Breast epithelium (tissue), 4 donors: ENCODE measurements around the gene ZC2HC1B. TPM values are rescaled to one million over a fixed set of nuclear protein-coding genes. Genes with fewer than 3 reads are reported as not detected.

ENCODE experiments used
- DNase-seq, 2 donors: peaks; one replicate each; pipeline ENCODE4 v3.0.0-alpha.2; 2019; ENCODE audit warnings: low spot score in 2 of 2
- H3K27ac ChIP-seq, 2 donors: fragments of 200-600 bp; sonication (generic) in 1 of 2; one replicate each; pipeline ENCODE4 v1.5.1; 2016 to 2019; ENCODE audit warnings: mild to moderate bottlenecking in 1 of 2
- H3K27me3 ChIP-seq, 2 donors: fragments of 200-600 bp; sonication (generic) in 1 of 2; one replicate each; pipeline versions ENCODE4 v1.5.1 to v1.6.0; 2017 to 2019; ENCODE audit warnings: control low read depth in 1 of 2, mild to moderate bottlenecking in 1 of 2
- H3K36me3 ChIP-seq: fragments of 200-600 bp; one replicate; pipeline ENCODE4 v1.5.1; 2019
- H3K4me1 ChIP-seq, 2 donors: fragments of 200-600 bp; sonication (generic); one replicate each; pipeline ENCODE4 v1.5.1; 2016 to 2019; ENCODE audit warnings: control low read depth in 1 of 2
- H3K4me3 ChIP-seq, 3 donors: fragments of 200-600 bp; sonication (generic); 1 replicate in 2 of 3; 2 replicates in 1 of 3; pipeline ENCODE4 v1.5.1; 2016 to 2019; ENCODE audit warnings: mild to moderate bottlenecking in 3 of 3, moderate library complexity in 2 of 3
- H3K9me3 ChIP-seq, 2 donors: fragments of 200-600 bp; sonication (generic) in 1 of 2; one replicate each; pipeline ENCODE4 v1.5.1; 2016 to 2019; ENCODE audit warnings: control low read depth in 1 of 2
- CTCF ChIP-seq, 3 donors: fragments of 450-650 bp; IDR thresholded peaks; one replicate each; pipeline ENCODE4 v1.5.1; 2016 to 2017; ENCODE audit warnings: antibody characterized with exemption in 3 of 3, mild to moderate bottlenecking in 3 of 3, moderate library complexity in 3 of 3
- POLR2A ChIP-seq: fragments of 450-650 bp; IDR thresholded peaks from one replicate; pipeline ENCODE4 v1.6.1; 2016; ENCODE audit warnings: antibody characterized with exemption, mild to moderate bottlenecking, moderate library complexity
- POLR2AphosphoS5 ChIP-seq, 3 donors: sonication (generic); formaldehyde crosslinking; IDR thresholded peaks; one replicate each; pipeline ENCODE4 v1.6.1; 2017; ENCODE audit warnings: antibody characterized with exemption in 3 of 3
- intact Hi-C: fragments of 100-400 bp; cut with DNase I; formaldehyde crosslinking; loops from one replicate; pipeline ENCODE4 v1.15.1; 2023; ENCODE audit warnings: low total_unique reads
- total RNA-seq, 3 donors: library from RNA; depleted of rRNA; stranded (reverse); fragments of >200 nt; gene quantifications; one replicate each; pipeline ENCODE4 v1.1.0, GENCODE V29; 2016

The ZC2HC1B gene
- total RNA-seq, 3 donors from 2014 or later, result not detected

- Histone ChIP-seq H3K36me3 (no peaks in the 10 kb centered on the region), H3K9me3 (peaks cover 0 to 7% of the 10 kb centered on the region in 2 donors), H3K27ac (no peak overlapping the region), H3K4me1 (no peaks in the 10 kb centered on the region), H3K4me3 (no peak overlapping the region), H3K27me3 (no peaks in the 10 kb centered on the region)
- intact Hi-C loops, result no loop called here
- no peak for TF ChIP-seq CTCF (IDR thresholded peaks at IDR 0.05)
- TF ChIP-seq POLR2AphosphoS5 (IDR thresholded peaks at IDR 0.05), result no peak
- no peak for TF ChIP-seq POLR2A
- DNase-seq, result no peak
These were observed 64.6 kb downstream of the ZC2HC1B start for GRCh38 chr6:143928853-143929252.

GRCh38 chr6:143929975-143930374, 65.7 kb downstream of the ZC2HC1B start:
- intact Hi-C loops, result no loop called here

GRCh38 chr6:143934331-143934730, 70.1 kb downstream of the ZC2HC1B start:
- Histone ChIP-seq H3K27me3 (no peaks in the 10 kb centered on the region), H3K9me3 (no peaks in the 10 kb centered on the region), H3K27ac (no peak overlapping the region), H3K4me3 (no peak overlapping the region), H3K4me1 (no peaks in the 10 kb centered on the region), H3K36me3 (no peaks in the 10 kb centered on the region)
- TF ChIP-seq POLR2AphosphoS5 (IDR thresholded peaks at IDR 0.05) (no peak), POLR2A (no peak), CTCF (IDR thresholded peaks at IDR 0.05) (no peak)
- intact Hi-C loops, result no loop called here
- DNase-seq, result no peak

More at GRCh38 chr6:143929975-143930374, 65.7 kb downstream of the ZC2HC1B start:
- no peaks in the 10 kb centered on the region for H3K9me3 ChIP-seq
- DNase-seq, result no peak
- H3K27me3 ChIP-seq, result no peaks in the 10 kb centered on the region
- H3K4me1 ChIP-seq, result no peaks in the 10 kb centered on the region
- H3K36me3 ChIP-seq, result no peaks in the 10 kb centered on the region
- no peak overlapping the region for H3K4me3 ChIP-seq
- TF ChIP-seq POLR2A (no peak), CTCF (IDR thresholded peaks at IDR 0.05) (no peak), POLR2AphosphoS5 (IDR thresholded peaks at IDR 0.05) (no peak)
- H3K27ac ChIP-seq, result no peak overlapping the region

- Histone ChIP-seq H3K4me3 (no peak overlapping the region), H3K36me3 (no peaks in the 10 kb centered on the region), H3K27me3 (no peaks in the 10 kb centered on the region), H3K27ac (no peak overlapping the region), H3K9me3 (no peaks in the 10 kb centered on the region), H3K4me1 (no peaks in the 10 kb centered on the region)
- DNase-seq, result no peak
- TF ChIP-seq CTCF (IDR thresholded peaks at IDR 0.05) (no peak), POLR2A (no peak), POLR2AphosphoS5 (IDR thresholded peaks at IDR 0.05) (no peak)
- intact Hi-C loops, result no loop called here
These were observed 70.6 kb downstream of the ZC2HC1B start for GRCh38 chr6:143934867-143935266.

- Histone ChIP-seq H3K36me3 (no peaks in the 10 kb centered on the region), H3K9me3 (no peaks in the 10 kb centered on the region), H3K4me1 (no peaks in the 10 kb centered on the region), H3K27ac (no peak overlapping the region), H3K27me3 (no peaks in the 10 kb centered on the region), H3K4me3 (no peak overlapping the region)
- TF ChIP-seq POLR2AphosphoS5 (IDR thresholded peaks at IDR 0.05) (no peak), CTCF (IDR thresholded peaks at IDR 0.05) (no peak), POLR2A (no peak)
- DNase-seq, result no peak
- intact Hi-C loops, result no loop called here
These were observed 72.1 kb downstream of the ZC2HC1B start for GRCh38 chr6:143936347-143936746.
